Colonic mucosa (tissue), 4 donors: ENCODE data around the gene SLC17A3. TPM values are rescaled to one million over a fixed set of nuclear protein-coding genes. Genes with fewer than 3 reads are reported as not detected.

Experiments used
- DNase-seq: peaks from one replicate; pipeline ENCODE4 v3.0.0-alpha.2; 2020
- H3K27ac ChIP-seq: fragments of 200-600 bp; one replicate; pipeline ENCODE4 v1.8.0; 2021
- H3K27me3 ChIP-seq: fragments of 200-600 bp; one replicate; pipeline ENCODE4 v1.8.0; 2021
- H3K36me3 ChIP-seq: fragments of 200-600 bp; one replicate; pipeline ENCODE4 v1.8.0; 2021
- H3K4me1 ChIP-seq: fragments of 200-600 bp; one replicate; pipeline ENCODE4 v1.8.0; 2021; ENCODE audit warnings: mild to moderate bottlenecking
- H3K4me3 ChIP-seq: fragments of 200-600 bp; one replicate; pipeline ENCODE4 v1.8.0; 2021
- H3K9ac ChIP-seq, 2 donors: one replicate each; pipeline ENCODE4 v1.7.0; 2013; ENCODE audit warnings: control low read depth in 2 of 2, low read depth in 2 of 2, low read length in 2 of 2
- H3K9me3 ChIP-seq: fragments of 200-600 bp; one replicate; pipeline ENCODE4 v1.8.0; 2021
- CTCF ChIP-seq: fragments of 200-600 bp; IDR thresholded peaks from one replicate; pipeline ENCODE4 v1.8.0; 2022; ENCODE audit warnings: antibody characterized with exemption, mild to moderate bottlenecking
- intact Hi-C: fragments of 100-400 bp; cut with DNase I; formaldehyde crosslinking; loops from one replicate; pipeline ENCODE4 v1.14.1; 2022
- total RNA-seq, 2 donors: library from RNA; stranded (reverse); fragmentation: NEBNext Ultra II Directional in 1 of 2; extraction: Animal tissue kit (Norgen Biotek cat#: 25700) in 1 of 2; gene quantifications; one replicate each; pipeline ENCODE4 v1.2.1, GENCODE V29; 2021
- donor health status: healthy.
- donor health status: DM: no; HTN: no; CAD: no.
- donor health status: DM: no; HTN: no; CAD: no.

SLC17A3 gene
- total RNA-seq, 2 donors from 2014 or later = not detected

DNA sequence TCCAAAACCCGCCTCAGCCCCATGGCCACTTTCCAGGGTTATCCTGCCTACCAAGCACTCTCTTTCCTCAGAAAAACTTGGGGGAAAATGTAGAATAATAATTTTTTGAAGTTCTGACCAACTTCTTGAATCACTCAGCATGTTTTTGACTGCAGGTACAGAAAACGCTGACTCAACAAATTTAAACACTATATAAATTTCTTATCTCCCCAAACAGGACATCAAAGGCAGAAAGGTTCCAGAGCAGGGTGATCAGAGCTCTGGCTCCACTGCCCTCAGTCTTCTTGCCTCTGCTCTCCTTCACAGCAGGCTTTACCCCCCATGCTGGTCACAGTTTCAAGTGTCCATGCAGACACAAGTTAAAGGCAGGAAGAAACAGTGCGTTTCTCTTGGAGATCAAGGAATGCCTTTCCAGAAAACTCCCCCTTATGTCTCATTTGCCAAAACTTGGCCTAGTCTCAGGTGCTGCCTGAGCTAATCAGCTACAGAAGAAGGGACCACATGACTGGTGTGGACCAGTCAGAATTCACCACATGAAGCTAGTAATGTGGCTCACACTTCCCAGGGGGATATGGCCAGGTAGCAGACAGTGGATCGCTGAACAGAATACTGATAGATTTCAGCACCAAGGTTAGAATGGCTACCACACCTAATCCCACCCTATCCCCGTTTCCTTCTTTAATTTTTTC is 24.4 kb upstream of the SLC17A3 start:
- no peak overlapping the region for H3K27ac ChIP-seq

GRCh38 chr6:25896252-25896651 is 22.2 kb upstream of the SLC17A3 start:
- intact Hi-C loops = no loop called here
- no peak for DNase-seq
- Histone ChIP-seq H3K27ac (no peak overlapping the region), H3K4me1 (no peaks in the 10 kb centered on the region), H3K27me3 (no peaks in the 10 kb centered on the region), H3K4me3 (no peak overlapping the region), H3K36me3 (no peaks in the 10 kb centered on the region), H3K9ac (no peak overlapping the region), H3K9me3 (no peaks in the 10 kb centered on the region)
- TF ChIP-seq CTCF = no peak

More for the DNA sequence above, 24.4 kb upstream of the SLC17A3 start:
- no peak for TF ChIP-seq CTCF
- Histone ChIP-seq H3K27me3 (no peaks in the 10 kb centered on the region), H3K4me1 (no peaks in the 10 kb centered on the region), H3K9ac (no peak overlapping the region), H3K36me3 (no peaks in the 10 kb centered on the region), H3K9me3 (no peaks in the 10 kb centered on the region), H3K4me3 (no peak overlapping the region)
- no peak for DNase-seq
- intact Hi-C loops = no loop called here

DNA sequence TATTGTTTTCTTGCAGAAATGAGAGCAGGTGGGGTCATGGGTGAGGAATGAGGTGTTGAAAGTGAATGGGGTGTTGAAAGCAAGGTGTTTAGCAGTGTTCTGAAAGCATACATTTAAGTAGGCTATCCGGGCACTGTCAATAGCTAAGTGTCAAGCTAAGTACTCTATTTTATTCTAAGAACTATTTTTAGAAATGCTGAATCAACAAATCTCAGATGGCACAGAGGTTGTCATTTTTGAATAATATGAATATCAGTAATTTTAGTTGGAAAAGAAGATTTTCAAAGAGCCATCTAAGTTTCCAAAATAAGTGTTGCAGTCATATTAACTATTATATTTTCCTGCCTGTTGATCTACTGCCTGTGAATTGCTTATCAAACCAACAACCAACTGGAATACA is 21.7 kb upstream of the SLC17A3 start:
- intact Hi-C loops = no loop called here
- no peak overlapping the region for H3K9ac ChIP-seq
- H3K36me3 ChIP-seq = no peaks in the 10 kb centered on the region
- no peak for TF ChIP-seq CTCF
- H3K4me1 ChIP-seq = no peaks in the 10 kb centered on the region
- no peak for DNase-seq
- H3K4me3 ChIP-seq = no peak overlapping the region
- no peaks in the 10 kb centered on the region for H3K27me3 ChIP-seq
- no peak overlapping the region for H3K27ac ChIP-seq
- H3K9me3 ChIP-seq = no peaks in the 10 kb centered on the region

- no peak overlapping the region for H3K9ac ChIP-seq
- no peaks in the 10 kb centered on the region for H3K9me3 ChIP-seq
- no peak for DNase-seq
- H3K4me3 ChIP-seq = no peak overlapping the region
- intact Hi-C loops = loop anchor here (5.0 kb wide), 1 partner anchor 171 kb away; no protein-coding TSS in a partner anchor
- no peaks in the 10 kb centered on the region for H3K36me3 ChIP-seq
- no peaks in the 10 kb centered on the region for H3K4me1 ChIP-seq
- TF ChIP-seq CTCF = no peak
- no peak overlapping the region for H3K27ac ChIP-seq
- H3K27me3 ChIP-seq = no peaks in the 10 kb centered on the region
These were observed 19.7 kb upstream of the SLC17A3 start for GRCh38 chr6:25893778-25894177.

- intact Hi-C loops = loop anchor here (5.0 kb wide), 1 partner anchor 171 kb away; no protein-coding TSS in a partner anchor
- Histone ChIP-seq H3K9me3 (no peaks in the 10 kb centered on the region), H3K4me1 (no peaks in the 10 kb centered on the region), H3K27ac (no peak overlapping the region), H3K4me3 (no peak overlapping the region), H3K9ac (no peak overlapping the region), H3K36me3 (no peaks in the 10 kb centered on the region), H3K27me3 (no peaks in the 10 kb centered on the region)
- no peak for TF ChIP-seq CTCF
- no peak for DNase-seq
These were observed 18.8 kb upstream of the SLC17A3 start for GRCh38 chr6:25892877-25893276.
